HEK293 (cell line): Measurements from ENCODE around the gene ENDOG.

Source experiments
- CTCF ChIP-seq: fragments of 450-650 bp; formaldehyde crosslinking; IDR thresholded peaks from 2 replicates; pipeline ENCODE4 v1.5.1; 2016; ENCODE audit warnings: missing biosample characterization, missing genetic modification characterization
- EGR2 ChIP-seq: fragments of 450-650 bp; formaldehyde crosslinking; IDR thresholded peaks from 2 replicates; pipeline ENCODE4 v1.5.1; 2016; ENCODE audit warnings: low read depth, missing biosample characterization, missing genetic modification characterization
- GFI1B ChIP-seq: fragments of 450-650 bp; formaldehyde crosslinking; IDR thresholded peaks from 2 replicates; pipeline ENCODE4 v1.5.1; 2016; ENCODE audit warnings: missing biosample characterization, missing genetic modification characterization
- GLIS2 ChIP-seq: fragments of 450-650 bp; formaldehyde crosslinking; IDR thresholded peaks from 2 replicates; pipeline ENCODE4 v1.5.1; 2016; ENCODE audit warnings: missing biosample characterization, missing genetic modification characterization
- HOXC10 ChIP-seq: sonication (generic); formaldehyde crosslinking; IDR thresholded peaks from 2 replicates; pipeline ENCODE4 v1.8.1; 2023; ENCODE audit warnings: mild to moderate bottlenecking, missing genetic modification reagents
- SETDB1 ChIP-seq: IDR thresholded peaks from one replicate; pipeline ENCODE4 v1.6.1; 2017; ENCODE audit warnings: mild to moderate bottlenecking, low read length, moderate library complexity, mixed read lengths; ENCODE audit not compliant: insufficient read length
- ZBTB48 ChIP-seq: fragments of 450-650 bp; formaldehyde crosslinking; IDR thresholded peaks from 2 replicates; pipeline ENCODE4 v1.5.1; 2016; ENCODE audit warnings: missing biosample characterization, missing genetic modification characterization
- ZFP41 ChIP-seq: fragments of 450-650 bp; formaldehyde crosslinking; IDR thresholded peaks from 2 replicates; pipeline ENCODE4 v1.5.1; 2016; ENCODE audit warnings: missing biosample characterization, missing genetic modification characterization, borderline replicate concordance
- ZNF10 ChIP-seq: fragments of 450-650 bp; formaldehyde crosslinking; IDR thresholded peaks from 2 replicates; pipeline ENCODE4 v1.5.1; 2017; ENCODE audit warnings: missing biosample characterization, missing genetic modification characterization
- ZNF121 ChIP-seq: fragments of 450-650 bp; formaldehyde crosslinking; IDR thresholded peaks from 2 replicates; pipeline ENCODE4 v1.5.1; 2016; ENCODE audit warnings: missing biosample characterization, missing genetic modification characterization
- ZNF146 ChIP-seq: fragments of 450-650 bp; formaldehyde crosslinking; IDR thresholded peaks from 2 replicates; pipeline ENCODE4 v1.5.1; 2016; ENCODE audit warnings: missing biosample characterization, missing genetic modification characterization
- ZNF16 ChIP-seq: fragments of 450-650 bp; formaldehyde crosslinking; IDR thresholded peaks from 2 replicates; pipeline ENCODE4 v1.5.1; 2016; ENCODE audit warnings: low read depth, missing biosample characterization, missing genetic modification characterization
- ZNF174 ChIP-seq: fragments of 450-650 bp; formaldehyde crosslinking; IDR thresholded peaks from 2 replicates; pipeline ENCODE4 v1.5.0; 2017; ENCODE audit warnings: missing biosample characterization, mild to moderate bottlenecking, missing genetic modification characterization
- ZNF18 ChIP-seq: fragments of 450-650 bp; formaldehyde crosslinking; IDR thresholded peaks from 2 replicates; pipeline ENCODE4 v1.5.1; 2016; ENCODE audit warnings: missing biosample characterization, missing genetic modification characterization
- ZNF19 ChIP-seq: fragments of 450-650 bp; formaldehyde crosslinking; IDR thresholded peaks from 2 replicates; pipeline ENCODE4; 2016; ENCODE audit warnings: missing biosample characterization, missing genetic modification characterization, low read depth
- ZNF266 ChIP-seq: fragments of 450-650 bp; formaldehyde crosslinking; IDR thresholded peaks from 2 replicates; pipeline ENCODE4 v1.5.1; 2016; ENCODE audit warnings: missing biosample characterization, missing genetic modification characterization, low read depth
- ZNF292 ChIP-seq: fragments of 450-650 bp; formaldehyde crosslinking; IDR thresholded peaks from 2 replicates; pipeline ENCODE4 v1.5.1; 2016; ENCODE audit warnings: low read depth, missing biosample characterization, missing genetic modification characterization, borderline replicate concordance
- ZNF302 ChIP-seq: fragments of 450-650 bp; formaldehyde crosslinking; IDR thresholded peaks from 2 replicates; pipeline ENCODE4 v1.5.1; 2016; ENCODE audit warnings: missing biosample characterization, missing genetic modification characterization, low read depth
- ZNF311 ChIP-seq: fragments of 450-650 bp; formaldehyde crosslinking; IDR thresholded peaks from 2 replicates; pipeline ENCODE4 v1.5.1; 2017; ENCODE audit warnings: missing biosample characterization, missing genetic modification characterization, borderline replicate concordance
- ZNF514 ChIP-seq: fragments of 450-650 bp; formaldehyde crosslinking; IDR thresholded peaks from 2 replicates; pipeline ENCODE4 v1.5.1; 2016; ENCODE audit warnings: missing biosample characterization, missing genetic modification characterization
- ZNF518A ChIP-seq: fragments of 450-650 bp; formaldehyde crosslinking; conservative IDR thresholded peaks from 2 replicates; pipeline ENCODE4 v1.5.1; 2016; ENCODE audit warnings: low read depth, missing biosample characterization, missing genetic modification characterization
- ZNF596 ChIP-seq: fragments of 450-650 bp; IDR thresholded peaks from 2 replicates; pipeline ENCODE4 v1.5.0; 2018; ENCODE audit warnings: missing biosample characterization, mild to moderate bottlenecking, missing genetic modification characterization, moderate library complexity
- ZNF600 ChIP-seq: fragments of 450-650 bp; formaldehyde crosslinking; IDR thresholded peaks from 2 replicates; pipeline ENCODE4 v1.5.1; 2016; ENCODE audit warnings: missing biosample characterization, missing genetic modification characterization
- ZNF776 ChIP-seq: fragments of 450-650 bp; formaldehyde crosslinking; IDR thresholded peaks from 2 replicates; pipeline ENCODE4 v1.5.0; 2017; ENCODE audit warnings: missing biosample characterization, missing genetic modification characterization, borderline replicate concordance
- ZNF837 ChIP-seq: fragments of 450-650 bp; formaldehyde crosslinking; IDR thresholded peaks from 2 replicates; pipeline ENCODE4 v1.5.1; 2016; ENCODE audit warnings: missing biosample characterization, missing genetic modification characterization
- ZSCAN18 ChIP-seq: fragments of 450-650 bp; formaldehyde crosslinking; IDR thresholded peaks from 2 replicates; pipeline ENCODE4 v1.5.1; 2016; ENCODE audit warnings: missing biosample characterization, missing genetic modification characterization
- ZSCAN23 ChIP-seq: fragments of 450-650 bp; formaldehyde crosslinking; IDR thresholded peaks from 2 replicates; pipeline ENCODE4 v1.5.1; 2016; ENCODE audit warnings: missing biosample characterization, missing genetic modification characterization
- ZSCAN5A ChIP-seq: fragments of 450-650 bp; formaldehyde crosslinking; IDR thresholded peaks from 2 replicates; pipeline ENCODE4 v1.5.1; 2016; ENCODE audit warnings: missing biosample characterization, missing genetic modification characterization
- ZXDB ChIP-seq: fragments of 450-650 bp; formaldehyde crosslinking; IDR thresholded peaks from 2 replicates; pipeline ENCODE4 v1.5.1; 2016; ENCODE audit warnings: missing biosample characterization, missing genetic modification characterization

The ENDOG gene

GRCh38 chr9:128771745-128772519 lies 46.4 kb upstream of the ENDOG start, which contains the start of gene ZER1 (continued):
- TF ChIP-seq ZSCAN5A (tag by site-specific recombination) (peak; percentile 87), ZNF18 (tag by site-specific recombination) (peak; percentile 23; the same call in 1 of the 2 replicates), CTCF (tag by site-specific recombination) (peak; percentile 54), HOXC10 (CRISPR knock-in tag) (no peak), ZNF302 (tag by site-specific recombination) (no peak), ZNF174 (no peak), SETDB1 (no peak), ZNF266 (tag by site-specific recombination) (no peak), ZNF19 (tag by site-specific recombination) (no peak), ZNF292 (tag by site-specific recombination) (no peak), ZNF121 (peak; percentile 73; the same call in 1 of the 2 replicates), ZNF146 (peak; percentile 64; the same call in 1 of the 2 replicates), ZNF518A (tag by site-specific recombination) (peak; percentile 74), ZNF596 (peak; percentile 55; the same call in 1 of the 2 replicates), EGR2 (tag by site-specific recombination) (peak; percentile 70), GLIS2 (peak; percentile 80), ZSCAN18 (tag by site-specific recombination) (peak; percentile 71; the same call in 1 of the 2 replicates), ZNF514 (no peak), ZFP41 (tag by site-specific recombination) (no peak), ZNF311 (tag by site-specific recombination) (no peak), ZNF837 (tag by site-specific recombination) (no peak), ZSCAN23 (tag by site-specific recombination) (peak; percentile 69; the same call in 1 of the 2 replicates), ZNF600 (tag by site-specific recombination) (no peak), ZNF776 (no peak), GFI1B (tag by site-specific recombination) (0 out of 2 replicates have a peak, but pooled peaks have one; percentile 33), ZXDB (tag by site-specific recombination) (peak; percentile 91), ZNF16 (no peak), ZNF10 (tag by site-specific recombination) (no peak), ZBTB48 (peak; percentile 50; the same call in 1 of the 2 replicates)
